ENCODE data around the gene SMPD4. TPM values are rescaled to one million over a fixed set of nuclear protein-coding genes. Genes with fewer than 3 reads are reported as not detected.
"Not testable (repeated sequence)": the region's sequence is repeated elsewhere in the genome, so short reads cannot be mapped to it uniquely, and the experiment has no call there.

Gene SMPD4
- total RNA-seq, 1 experiment from 2014 or later = 95.8 TPM

DNA sequence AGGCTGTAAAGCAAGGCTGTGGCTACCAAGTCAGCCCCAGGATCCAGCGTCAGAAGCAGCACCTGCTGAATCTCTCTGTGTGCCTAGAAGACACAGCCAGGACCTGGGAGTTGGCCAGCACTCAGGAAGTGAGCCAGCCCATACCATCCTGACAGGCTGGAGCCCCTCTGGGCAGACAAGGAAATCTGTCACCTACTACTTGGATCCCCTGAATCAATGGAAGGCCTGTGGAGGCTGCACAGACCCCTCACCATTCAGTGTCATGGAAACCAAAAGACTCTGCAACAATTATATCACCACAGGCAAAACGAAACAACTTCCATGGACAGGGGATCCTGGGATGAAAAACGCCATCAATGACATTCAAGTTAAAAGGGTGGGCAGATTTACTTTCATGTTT, 14.8 kb downstream of the SMPD4 start:
- H3K4me1 Mint-ChIP-seq; H3K27me3 Mint-ChIP-seq (ENCODE audit: low read depth); H3K4me3 Mint-ChIP-seq; H3K27ac Mint-ChIP-seq; POLR2A ChIA-PET; CTCF ChIA-PET; H3K9me3 Mint-ChIP-seq; ATAC-seq; DNase-seq (ENCODE audit: low spot score): not testable (repeated sequence)
- peaks cover 48% of the 10 kb centered on the region for H3K36me3 Mint-ChIP-seq

GRCh38 chr2:130165293-130166016, 15.9 kb downstream of the SMPD4 start:
- no peak for ATAC-seq
- peaks cover 45% of the 10 kb centered on the region for H3K36me3 Mint-ChIP-seq
- POLR2A ChIA-PET = no interaction called here

DNA sequence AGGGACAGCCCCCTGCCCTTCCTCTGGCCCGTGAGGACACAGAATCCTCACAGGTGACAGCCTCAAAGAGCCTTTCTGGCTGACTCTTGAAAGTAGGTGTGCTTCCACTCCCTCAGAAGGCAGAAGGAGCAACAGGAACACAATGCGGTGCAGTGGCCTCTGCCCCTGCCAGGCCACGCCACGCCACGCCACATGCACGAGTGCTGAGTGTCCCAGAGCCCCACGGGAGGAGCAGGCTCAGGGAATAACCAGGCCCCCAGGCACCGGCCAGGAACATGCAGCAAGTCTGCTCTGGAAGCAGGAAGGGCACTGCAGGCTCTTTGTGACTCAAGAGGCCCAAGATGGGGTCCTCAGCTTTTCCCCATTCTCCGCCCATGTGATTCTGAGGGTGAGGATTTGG, 18.4 kb downstream of the SMPD4 start:
- peaks cover 34% of the 10 kb centered on the region for H3K36me3 Mint-ChIP-seq
- H3K9me3 Mint-ChIP-seq = no peaks in the 10 kb centered on the region
- H3K27me3 Mint-ChIP-seq (ENCODE audit: low read depth) = no peaks in the 10 kb centered on the region
- H3K4me3 Mint-ChIP-seq = no peak overlapping the region
- no peak for TF ChIP-seq SMAD3 (CRISPR knock-in tag; IDR thresholded peaks at IDR 0.05; ENCODE audit: borderline replicate concordance)
- no peak for TF ChIP-seq RORB (CRISPR knock-in tag; IDR thresholded peaks at IDR 0.05)
- TF ChIP-seq TEAD1 (CRISPR knock-in tag; IDR thresholded peaks at IDR 0.05) = no peak
- no peak for TF ChIP-seq NFYB (CRISPR knock-in tag; conservative IDR thresholded peaks at IDR 0.05; ENCODE audit: low read depth)
- TF ChIP-seq E2F1 (CRISPR knock-in tag; IDR thresholded peaks at IDR 0.05) = no peak
- TF ChIP-seq, protein P1, sequence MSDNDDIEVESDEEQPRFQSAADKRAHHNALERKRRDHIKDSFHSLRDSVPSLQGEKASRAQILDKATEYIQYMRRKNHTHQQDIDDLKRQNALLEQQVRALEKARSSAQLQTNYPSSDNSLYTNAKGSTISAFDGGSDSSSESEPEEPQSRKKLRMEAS (CRISPR knock-in tag; IDR thresholded peaks at IDR 0.05) = no peak
- no peak for TF ChIP-seq FOXK1 (CRISPR knock-in tag; IDR thresholded peaks at IDR 0.05)
- TF ChIP-seq, protein P2, sequence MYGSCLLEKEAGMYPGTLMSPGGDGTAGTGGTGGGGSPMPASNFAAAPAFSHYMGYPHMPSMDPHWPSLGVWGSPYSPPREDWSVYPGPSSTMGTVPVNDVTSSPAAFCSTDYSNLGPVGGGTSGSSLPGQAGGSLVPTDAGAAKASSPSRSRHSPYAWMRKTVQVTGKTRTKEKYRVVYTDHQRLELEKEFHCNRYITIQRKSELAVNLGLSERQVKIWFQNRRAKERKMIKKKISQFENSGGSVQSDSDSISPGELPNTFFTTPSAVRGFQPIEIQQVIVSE (CRISPR knock-in tag; IDR thresholded peaks at IDR 0.05; ENCODE audit: borderline replicate concordance) = no peak
- no peak for TF ChIP-seq PREB (CRISPR knock-in tag; IDR thresholded peaks at IDR 0.05; ENCODE audit: borderline replicate concordance)
- ChIA-PET POLR2A (no interaction called here), CTCF (no interaction called here)
- peaks cover 3% of the 10 kb centered on the region for H3K4me1 Mint-ChIP-seq
- ATAC-seq (no peak), DNase-seq (ENCODE audit: low spot score) (no peak)
- H3K27ac Mint-ChIP-seq = no peak overlapping the region

More at GRCh38 chr2:130165293-130166016, 15.9 kb downstream of the SMPD4 start:
- Mint-ChIP-seq H3K4me1 (peaks cover 3% of the 10 kb centered on the region), H3K27ac (no peak overlapping the region), H3K27me3 (ENCODE audit: low read depth) (no peaks in the 10 kb centered on the region), H3K4me3 (no peak overlapping the region), H3K9me3 (no peaks in the 10 kb centered on the region)
- CTCF ChIA-PET = no interaction called here
- DNase-seq (ENCODE audit: low spot score) = no peak
- TF ChIP-seq ZNF281 (CRISPR knock-in tag; IDR thresholded peaks at IDR 0.05) = no peak

DNA sequence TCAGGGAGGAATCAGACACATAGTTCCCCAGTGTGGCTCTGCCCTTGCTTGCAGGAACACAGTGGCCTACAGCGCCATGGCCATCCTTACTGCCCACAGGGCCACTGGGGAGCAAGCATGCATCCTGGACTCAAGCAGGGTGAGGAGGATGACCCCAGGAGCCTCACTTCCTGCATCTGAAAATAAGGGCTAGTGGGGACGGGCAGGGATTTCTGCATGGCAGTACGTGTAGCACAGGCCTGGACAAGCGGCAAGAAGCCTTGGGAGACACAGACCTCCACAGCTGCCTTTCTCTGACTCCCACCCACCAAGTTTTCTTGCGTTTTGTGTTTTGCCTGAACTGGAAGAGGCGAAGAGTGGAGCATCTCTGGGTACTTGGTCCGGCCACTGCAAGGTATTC, 18.9 kb downstream of the SMPD4 start:
- DNase-seq (ENCODE audit: low spot score); H3K9me3 Mint-ChIP-seq; H3K27ac Mint-ChIP-seq; H3K27me3 Mint-ChIP-seq (ENCODE audit: low read depth); POLR2A ChIA-PET; ATAC-seq; CTCF ChIA-PET; H3K4me1 Mint-ChIP-seq; H3K4me3 Mint-ChIP-seq: not testable (repeated sequence)
- H3K36me3 Mint-ChIP-seq = peaks cover 29% of the 10 kb centered on the region

- H3K9me3 Mint-ChIP-seq; POLR2A ChIA-PET; H3K27me3 Mint-ChIP-seq (ENCODE audit: low read depth); H3K4me1 Mint-ChIP-seq; H3K4me3 Mint-ChIP-seq; CTCF ChIA-PET: not testable (repeated sequence)
- Mint-ChIP-seq H3K27ac (0 out of 2 replicates have a peak overlapping the region, but pooled peaks have one; percentile 52), H3K36me3 (peaks cover 20% of the 10 kb centered on the region)
- DNase-seq (ENCODE audit: low spot score) = peak; percentile 24
- ATAC-seq = peak; percentile 71
Observed at GRCh38 chr2:130160838-130161705, 20.3 kb downstream of the SMPD4 start.

All from WTC11 (cell line).